NCI-H2227 (cell line): ENCODE data around the gene UTP15.

Experiments
- DNase-seq: peaks from one replicate; lab custom pipeline; 2025; ENCODE audit not compliant: unreplicated experiment; lab: John Stamatoyannopoulos, UW

Gene UTP15

GRCh38 chr5:73564675-73565074 is 868 bp upstream of the UTP15 start:
- no peak for DNase-seq

DNA sequence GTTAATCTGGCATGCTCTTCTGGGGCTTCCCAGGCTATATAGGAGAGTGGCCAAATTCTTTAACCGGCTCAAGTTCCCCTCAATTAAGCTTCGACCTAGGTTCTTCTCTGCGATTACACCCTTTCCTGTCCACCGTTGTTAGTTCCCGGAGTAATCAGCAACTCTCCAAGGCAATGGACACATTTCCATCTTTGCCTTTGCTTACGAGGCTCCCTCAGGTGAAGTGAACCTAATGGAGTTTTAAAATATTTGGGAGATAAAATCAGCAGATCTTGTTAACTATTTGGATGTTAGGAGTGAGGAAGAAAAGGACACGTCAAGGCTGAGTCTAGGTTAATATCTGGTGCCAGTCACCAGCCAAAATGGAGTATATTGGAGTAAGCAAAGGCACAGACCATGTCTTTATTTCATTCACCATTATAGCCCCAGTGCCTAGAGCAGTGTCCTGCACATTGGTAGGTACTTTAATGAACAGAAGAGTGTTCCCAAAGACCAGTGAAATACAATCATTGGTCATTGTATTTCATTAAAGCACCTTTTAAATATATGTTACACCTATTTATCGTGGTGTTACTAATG is 515 bp downstream of the UTP15 start:
- no peak for DNase-seq

DNA sequence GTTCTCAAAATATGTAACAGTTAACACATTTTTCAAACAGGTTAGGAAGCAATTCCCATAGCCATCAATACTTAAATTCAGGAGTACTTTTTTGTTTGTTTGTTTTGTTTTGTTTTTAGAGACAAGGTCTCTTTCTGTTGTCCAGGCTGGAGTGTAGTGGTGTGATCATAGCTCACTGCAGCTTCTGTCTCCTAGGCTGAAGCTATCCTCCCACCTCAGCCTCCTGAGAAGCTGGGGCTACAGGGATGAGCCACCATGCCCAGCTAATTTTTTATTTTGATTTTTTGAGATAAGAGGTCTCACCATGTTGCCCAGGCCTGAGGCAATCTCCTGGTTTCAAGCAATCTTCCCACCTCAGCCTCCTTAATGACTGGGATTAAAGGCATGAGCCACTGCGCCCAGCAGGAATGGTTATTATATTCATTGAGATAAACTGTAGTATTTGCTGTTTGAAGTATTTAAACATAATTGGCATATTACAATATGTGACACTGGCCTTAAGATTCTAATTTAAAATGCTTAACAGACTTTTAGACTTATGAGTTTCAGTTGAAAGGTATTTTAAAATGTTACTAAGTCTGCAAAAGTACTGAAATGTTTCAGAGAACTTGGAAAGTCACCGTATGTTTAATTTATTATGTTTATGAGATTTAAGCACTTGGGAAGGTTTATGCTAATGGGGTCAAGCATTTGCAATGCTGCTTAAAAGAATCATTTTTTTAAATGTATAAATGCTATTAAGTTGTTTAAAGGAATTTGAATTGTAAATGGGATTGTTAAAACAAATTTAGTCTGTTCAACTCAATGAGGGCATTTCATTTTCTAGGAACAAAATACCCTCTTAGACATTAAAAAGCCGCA is 17.0 kb downstream of the UTP15 start:
- DNase-seq = no peak

DNA sequence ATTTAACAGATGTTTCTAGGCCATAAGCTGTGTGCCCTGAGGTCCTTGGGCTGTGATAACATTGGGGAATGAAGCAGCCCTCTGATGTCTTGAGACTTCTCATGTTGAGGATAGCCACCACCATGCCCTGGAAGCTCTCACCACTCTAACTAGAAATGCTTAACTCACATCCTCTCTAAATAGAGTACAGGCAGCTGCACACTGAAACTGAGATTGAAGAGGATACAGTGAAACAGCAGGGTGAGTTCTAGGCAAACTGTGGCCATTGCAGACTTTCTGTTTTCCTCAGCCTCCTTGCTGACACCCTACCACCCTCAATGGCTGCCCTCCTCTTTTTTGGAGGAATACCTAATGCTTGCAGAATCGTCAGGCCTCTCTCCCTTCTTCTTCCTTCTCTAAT is 22.4 kb downstream of the UTP15 start:
- DNase-seq = no peak

- DNase-seq = peak; percentile 76
Observed at GRCh38 chr5:73591102-73591695, 25.7 kb downstream of the UTP15 start.

GRCh38 chr5:73591698-73592501 is 26.4 kb downstream of the UTP15 start:
- peak; percentile 25 for DNase-seq

- no peak for DNase-seq
Observed at GRCh38 chr5:73592551-73592950, 27.0 kb downstream of the UTP15 start.

DNA sequence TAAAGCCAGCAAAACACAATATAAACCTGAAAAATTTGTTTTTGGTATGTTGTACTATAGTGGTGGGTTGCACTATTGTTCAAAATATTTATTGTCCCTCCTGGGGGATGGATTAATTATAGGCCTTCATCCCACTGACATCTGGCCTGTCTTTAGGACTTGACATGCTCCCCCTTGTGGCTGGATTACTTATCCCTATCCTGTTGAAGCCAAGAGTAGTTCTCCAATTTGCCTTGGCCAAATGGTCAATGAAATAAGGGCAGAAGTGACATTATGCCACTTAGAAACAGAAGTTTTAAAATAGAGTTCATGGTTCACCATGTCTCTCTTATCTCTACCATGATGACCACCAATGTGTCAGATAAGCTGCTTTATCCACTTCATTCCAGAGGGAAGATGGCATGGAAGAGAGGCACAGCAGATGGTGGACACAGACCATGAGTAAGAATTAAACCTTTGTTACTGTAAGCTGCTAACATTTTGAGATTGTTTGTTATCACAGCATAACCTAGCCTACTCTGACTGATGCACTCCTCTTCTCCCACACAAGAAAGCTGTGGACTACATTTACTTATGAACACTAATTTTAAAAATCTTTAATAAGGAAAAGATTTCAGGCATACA is 31.3 kb downstream of the UTP15 start:
- DNase-seq = peak; percentile 21

- DNase-seq = no peak
Observed at GRCh38 chr5:73599380-73599779, 33.8 kb downstream of the UTP15 start.

DNA sequence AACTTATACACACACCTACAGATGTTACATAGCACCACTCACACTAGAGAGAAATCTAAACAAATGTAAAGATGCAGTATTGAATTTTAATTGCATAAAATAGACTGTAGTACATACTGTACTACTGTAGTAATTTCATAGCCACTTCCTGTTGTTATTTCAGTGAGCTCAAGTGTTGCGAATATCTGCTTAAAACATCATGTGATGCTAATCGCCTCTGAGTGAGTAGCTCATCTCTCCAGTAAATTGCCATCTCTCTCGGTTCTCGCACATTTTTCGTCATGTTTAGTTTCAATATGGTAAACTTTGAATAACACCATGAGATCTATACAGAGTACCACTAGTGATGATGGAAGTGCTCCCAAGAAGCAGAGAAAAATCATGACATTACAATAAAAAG is 38.5 kb downstream of the UTP15 start:
- DNase-seq = no peak

DNA sequence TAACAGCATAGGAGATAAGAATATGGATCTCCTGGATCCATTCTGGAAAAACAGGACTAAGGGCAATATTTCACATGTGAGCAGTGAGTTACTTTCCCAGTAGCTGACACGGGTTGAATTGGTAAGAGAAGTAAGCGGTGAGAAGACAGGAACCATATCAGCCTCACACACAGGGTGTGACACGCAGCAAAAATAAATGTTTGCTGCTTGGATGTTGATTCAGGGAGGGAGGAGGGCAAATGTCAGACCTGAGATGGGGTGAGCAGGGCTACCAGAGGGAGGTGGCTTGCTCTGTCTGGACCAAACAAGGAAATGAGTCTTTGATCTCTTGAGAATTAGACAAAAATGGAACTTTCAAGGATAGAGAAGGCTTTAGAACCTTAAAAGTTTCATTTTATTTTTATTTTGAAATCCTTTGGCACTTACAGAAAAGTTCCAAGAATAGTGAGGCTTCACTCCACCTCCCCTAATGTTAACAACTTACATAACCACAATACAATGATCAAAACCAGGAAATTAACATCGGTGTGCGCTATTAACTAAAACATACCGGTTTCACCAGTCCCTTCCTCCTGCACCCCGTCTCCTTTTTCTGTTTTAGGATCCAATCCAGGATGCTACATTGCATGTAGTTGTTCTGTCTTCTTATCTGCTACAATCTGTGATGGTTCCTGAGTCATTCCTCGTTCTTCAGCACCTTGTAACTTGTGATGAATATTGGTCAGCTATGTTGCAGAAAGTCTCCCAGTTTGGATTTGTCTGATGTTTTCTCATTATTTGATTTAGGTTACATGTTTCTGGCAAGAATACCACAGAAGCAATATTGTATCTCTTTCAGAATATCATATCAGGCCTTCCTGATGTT is 39.9 kb downstream of the UTP15 start:
- DNase-seq = no peak

DNA sequence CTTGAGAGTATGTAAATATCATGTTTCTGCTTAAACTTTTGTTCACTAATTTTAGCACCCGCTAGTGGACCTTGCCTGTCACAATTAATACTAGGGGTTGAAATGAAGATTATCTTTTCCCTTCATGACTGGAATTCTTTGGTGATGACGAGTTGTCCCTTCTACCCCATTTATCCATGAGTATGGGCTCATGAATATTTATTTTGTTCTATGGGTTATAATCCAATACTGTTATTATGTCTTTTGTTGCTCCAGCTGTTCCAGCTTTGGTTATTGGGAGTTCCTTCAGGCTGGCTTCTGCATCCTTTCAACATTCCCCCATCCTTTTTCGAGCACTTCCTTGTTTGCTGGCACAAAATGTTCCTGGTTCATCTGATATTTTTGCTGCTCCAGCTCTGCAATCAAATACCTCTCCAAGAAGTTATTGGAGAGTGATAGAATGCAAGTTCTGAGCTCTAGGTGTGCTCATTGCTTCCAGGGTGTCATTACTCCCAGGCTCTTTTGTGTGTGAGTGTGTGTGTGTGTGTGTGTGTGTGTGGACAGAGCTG is 40.7 kb downstream of the UTP15 start:
- DNase-seq = no peak

GRCh38 chr5:73607228-73607627 is 41.7 kb downstream of the UTP15 start:
- no peak for DNase-seq

- DNase-seq = no peak
Observed at GRCh38 chr5:73612799-73613198, 47.3 kb downstream of the UTP15 start.

- DNase-seq = no peak
Observed at GRCh38 chr5:73615085-73615484, 49.5 kb downstream of the UTP15 start.

DNA sequence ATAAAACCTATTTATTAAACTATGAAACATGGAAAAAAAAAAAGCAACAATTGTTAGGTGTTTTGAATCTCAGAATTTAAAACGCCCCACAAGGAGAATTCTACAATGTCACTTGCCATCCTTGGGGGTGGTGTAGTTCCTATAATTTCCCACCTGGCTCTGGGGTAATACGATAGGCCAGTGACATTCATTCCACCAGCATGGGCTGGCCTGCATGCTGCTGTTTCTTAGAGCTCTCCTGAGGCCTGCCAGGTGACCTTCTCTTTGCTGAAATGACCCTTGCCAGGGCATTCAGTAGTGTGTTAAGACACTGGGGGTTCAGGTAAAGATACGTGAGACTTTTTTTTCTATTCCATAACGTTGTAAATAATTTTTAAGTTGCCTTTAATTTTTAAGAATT is 50.4 kb downstream of the UTP15 start:
- DNase-seq = no peak

GRCh38 chr5:73617510-73618279 is 52.2 kb downstream of the UTP15 start:
- DNase-seq = peak; percentile 13

GRCh38 chr5:73619606-73620333 is 54.2 kb downstream of the UTP15 start:
- DNase-seq = peak; percentile 31
